HCT116 (cell line): ENCODE results near the gene CLASP1. TPM values are rescaled to one million over a fixed set of nuclear protein-coding genes. Genes with fewer than 3 reads are reported as not detected.

Experiments
- ATAC-seq: fragments of 200-7000 bp; cut with Tn5 transposase; 2 replicates; pipeline ENCODE4 v1.9.1; 2020; ENCODE audit warnings: mild to moderate bottlenecking, moderate library complexity
- BruUV-seq: library from RNA; stranded (reverse); fragments of 400-500 nt; replicated peaks from 2 replicates; lab custom pipeline; 2021; lab: Mats Ljungman, UMichigan
- CTCF ChIA-PET: fragments of 300-600 bp; sonication (Branson Sonifier 250); formaldehyde crosslinking; loops from one replicate; lab custom pipeline; 2021; ENCODE audit warnings: antibody characterized with exemption; lab: Charles Lee
- POLR2A ChIA-PET: fragments of 300-600, 350-600 bp; sonication (Branson Sonifier 250); formaldehyde crosslinking; loops from one replicate; lab custom pipeline; 2021; ENCODE audit warnings: antibody characterized with exemption; lab: Charles Lee
- RAD21 ChIA-PET, 2 experiments: fragments of 300-600 bp; sonication (Branson Sonifier 250); formaldehyde crosslinking; loops; one replicate each; lab custom pipeline; 2023; ENCODE audit warnings: low total read pairs in 2 of 2; ENCODE audit not compliant: uncharacterized antibody in 2 of 2, unreplicated experiment in 2 of 2, low non-redundant PET in 1 of 2; lab: Charles Lee
- DNase-seq: peaks from one replicate; pipeline ENCODE4 v3.0.0-alpha.2; 2010; ENCODE audit warnings: low read depth, low spot score
- H2AFZ ChIP-seq: fragments of 200-600 bp; shearing (Covaris generic), sonication (generic); 2 replicates; pipeline ENCODE4 v1.6.1; 2017; ENCODE audit warnings: low read depth, mixed run types, mixed read lengths, antibody characterized with exemption, low read length; ENCODE audit not compliant: poor library complexity, severe bottlenecking
- H3K27ac ChIP-seq: 2 replicates; pipeline ENCODE4 v1.5.1; 2012; ENCODE audit warnings: low read depth, low read length
- H3K27me3 ChIP-seq: fragments of 200-600 bp; sonication (generic); 2 replicates; pipeline ENCODE4 v1.6.1; 2016; ENCODE audit warnings: mixed run types, low read length, mixed read lengths; ENCODE audit not compliant: insufficient read depth
- H3K36me3 ChIP-seq, 2 experiments: fragments of 200-500 bp in 1 of 2; fragments of 200-600 bp in 1 of 2; sonication (Bioruptor generic) in 1 of 2; sonication (generic) in 1 of 2; 2 replicates each; pipeline versions ENCODE4 v1.5.1 to v1.6.1; 2014 to 2016; ENCODE audit warnings: low read length in 2 of 2, inconsistent platforms in 1 of 2, mixed read lengths in 1 of 2, mixed run types in 1 of 2; ENCODE audit not compliant: insufficient read depth in 2 of 2, control insufficient read depth in 1 of 2
- H3K4me1 ChIP-seq, 2 experiments: fragments of 200-600 bp in 1 of 2; sonication (generic) in 1 of 2; 2 replicates each; pipeline versions ENCODE4 v1.5.1 to v1.6.1; 2012 to 2017; ENCODE audit warnings: low read length in 2 of 2, inconsistent platforms in 1 of 2, mild to moderate bottlenecking in 1 of 2, mixed read lengths in 1 of 2, mixed run types in 1 of 2, moderate library complexity in 1 of 2; ENCODE audit not compliant: insufficient read depth in 2 of 2, control insufficient read depth in 1 of 2
- H3K4me2 ChIP-seq: fragments of 200-600 bp; sonication (generic); 2 replicates; pipeline ENCODE4 v1.6.1; 2017; ENCODE audit warnings: mixed run types, low read length, mixed read lengths
- H3K4me3 ChIP-seq, 2 experiments: fragments of 200-600 bp in 1 of 2; sonication (generic) in 1 of 2; replicated peaks in 1 of 2; 2 replicates each; pipeline ENCODE4 v1.5.1; 2011 to 2016; ENCODE audit warnings: low read length in 2 of 2, control low read depth in 1 of 2, low read depth in 1 of 2, mild to moderate bottlenecking in 1 of 2, mixed read lengths in 1 of 2, mixed run types in 1 of 2
- H3K79me2 ChIP-seq: fragments of 200-600 bp; sonication (generic); 2 replicates; pipeline ENCODE4 v1.6.1; 2017; ENCODE audit warnings: mild to moderate bottlenecking, mixed run types, low read length, moderate library complexity, mixed read lengths; ENCODE audit not compliant: insufficient read depth
- H3K9ac ChIP-seq: fragments of 200-600 bp; sonication (generic); 2 replicates; pipeline ENCODE4 v1.6.1; 2016; ENCODE audit warnings: low read length, mixed read lengths
- H3K9me2 ChIP-seq: fragments of 200-600 bp; sonication (generic), shearing (Covaris generic); 2 replicates; pipeline ENCODE4 v1.6.1; 2017; ENCODE audit warnings: mixed run types, mild to moderate bottlenecking, moderate library complexity; ENCODE audit not compliant: insufficient read depth
- H3K9me3 ChIP-seq, 2 experiments: fragments of 200-500 bp in 1 of 2; fragments of 200-600 bp in 1 of 2; sonication (Bioruptor generic) in 1 of 2; sonication (generic) in 1 of 2; 2 replicates each; pipeline ENCODE4 v1.6.1; 2014 to 2017; ENCODE audit warnings: low read length in 2 of 2, mixed read lengths in 2 of 2, inconsistent platforms in 1 of 2, low read depth in 1 of 2, mild to moderate bottlenecking in 1 of 2, mixed run types in 1 of 2, moderate library complexity in 1 of 2; ENCODE audit not compliant: control insufficient read depth in 1 of 2, insufficient read depth in 1 of 2
- H4K20me1 ChIP-seq: fragments of 200-600 bp; sonication (generic), shearing (Covaris generic); 2 replicates; pipeline ENCODE4 v1.6.1; 2017; ENCODE audit warnings: mixed run types, mild to moderate bottlenecking, moderate library complexity; ENCODE audit not compliant: insufficient read depth
- ELF1 ChIP-seq: IDR thresholded peaks from 2 replicates; pipeline ENCODE4 v1.6.1; 2012; ENCODE audit warnings: low read depth, borderline replicate concordance
- EZH2 ChIP-seq: fragments of 200-600 bp; sonication (generic); IDR thresholded peaks from 2 replicates; pipeline ENCODE4 v1.6.1; 2017; ENCODE audit warnings: antibody characterized with exemption, mixed run types
- EZH2phosphoT487 ChIP-seq: fragments of 200-600 bp; IDR thresholded peaks from 2 replicates; pipeline ENCODE4 v1.6.1; 2018; ENCODE audit warnings: antibody characterized with exemption, borderline replicate concordance
- SP1 ChIP-seq: IDR thresholded peaks from 2 replicates; pipeline ENCODE4 v1.6.1; 2012; ENCODE audit warnings: low read depth
- SRF ChIP-seq: IDR thresholded peaks from 2 replicates; pipeline ENCODE4 v1.6.1; 2012; ENCODE audit warnings: low read depth
- TCF7L2 ChIP-seq: IDR thresholded peaks from 2 replicates; pipeline ENCODE4 v1.7.0; 2011; ENCODE audit warnings: borderline replicate concordance, inconsistent platforms; ENCODE audit not compliant: insufficient read depth, insufficient read length; ENCODE audit errors: extremely low read depth
- ZFX ChIP-seq: fragments of 450-650 bp; IDR thresholded peaks from 2 replicates; pipeline ENCODE4 v1.6.1; 2017
- intact Hi-C: fragments of 100-400 bp; cut with micrococcal nuclease; formaldehyde crosslinking; loops from 2 replicates; pipeline ENCODE4 v1.10.0; 2022
- total RNA-seq: library from RNA; stranded (reverse); gene quantifications from one replicate; pipeline ENCODE4 v1.2.1, GENCODE V29; 2021; ENCODE audit not compliant: unreplicated experiment
- TF ChIP-seq, protein P1 (sequence below): IDR thresholded peaks from 2 replicates; pipeline ENCODE4 v1.6.1; 2012
- TF ChIP-seq, protein P2 (sequence below): IDR thresholded peaks from 2 replicates; pipeline ENCODE4 v1.6.1; 2012; ENCODE audit warnings: low read depth

Gene CLASP1
- total RNA-seq, 1 experiment from 2014 or later = 41.9 TPM

DNA sequence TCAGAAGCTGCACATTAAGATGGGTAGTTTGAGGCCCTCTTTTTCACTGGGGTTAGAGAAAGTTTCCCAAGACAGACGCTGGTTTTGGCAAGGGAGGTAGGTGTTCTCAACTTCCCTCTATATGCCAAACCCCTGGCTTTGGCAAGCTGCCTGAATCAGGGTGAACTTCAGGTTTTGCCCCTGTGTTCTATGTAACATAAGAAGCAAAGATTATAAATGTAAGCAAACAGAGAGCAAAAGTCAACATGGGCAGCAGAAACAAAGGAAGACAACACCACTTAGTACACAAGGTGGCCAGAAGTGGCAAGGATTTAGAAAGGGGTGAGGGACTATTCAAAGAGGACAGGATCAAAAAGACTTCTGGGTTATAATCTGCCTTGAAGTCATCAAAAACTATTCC is 293.8 kb downstream of the CLASP1 start:
- no TSS peak for BruUV-seq
- Histone ChIP-seq H3K27me3 (no peaks in the 10 kb centered on the region), H3K27ac (no peak overlapping the region), H3K9me2 (no peaks in the 10 kb centered on the region), H3K4me1 (peaks cover 0 to 2% of the 10 kb centered on the region in 2 experiments; a peak in 1 of 4 replicates), H3K79me2 (no peaks in the 10 kb centered on the region), H3K4me3 (no peak overlapping the region), H3K36me3 (peaks cover 0 to 6% of the 10 kb centered on the region in 2 experiments; a peak in 1 of 4 replicates), H2AFZ (no peak overlapping the region), H4K20me1 (peaks cover 4% of the 10 kb centered on the region; the same call in 1 of the 2 replicates), H3K9ac (no peak overlapping the region), H3K9me3 (no peaks in the 10 kb centered on the region), H3K4me2 (no peak overlapping the region)
- ChIA-PET CTCF (interaction anchor here (0.6 to 6.3 kb wide), 23 partner anchors 8 to 280 kb away, joined by 3 to 99 read pairs (median 5); no protein-coding TSS in a partner anchor), RAD21 (interaction anchor here (0.6 to 3.4 kb wide), 5 partner anchors 226 to 260 kb away, joined by 3 to 14 read pairs (median 12); no protein-coding TSS in a partner anchor), POLR2A (interaction anchor here (1.3 to 2.1 kb wide), 2 partner anchors 227 to 280 kb away, joined by 7 to 9 read pairs; no protein-coding TSS in a partner anchor)
- no peak for DNase-seq
- TF ChIP-seq ZFX (no peak), EZH2phosphoT487 (no peak), EZH2 (no peak), SRF (no peak), SP1 (no peak), TCF7L2 (no peak), ELF1 (no peak)
- TF ChIP-seq, protein P1, sequence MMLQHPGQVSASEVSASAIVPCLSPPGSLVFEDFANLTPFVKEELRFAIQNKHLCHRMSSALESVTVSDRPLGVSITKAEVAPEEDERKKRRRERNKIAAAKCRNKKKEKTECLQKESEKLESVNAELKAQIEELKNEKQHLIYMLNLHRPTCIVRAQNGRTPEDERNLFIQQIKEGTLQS = no peak
- TF ChIP-seq, protein P2, sequence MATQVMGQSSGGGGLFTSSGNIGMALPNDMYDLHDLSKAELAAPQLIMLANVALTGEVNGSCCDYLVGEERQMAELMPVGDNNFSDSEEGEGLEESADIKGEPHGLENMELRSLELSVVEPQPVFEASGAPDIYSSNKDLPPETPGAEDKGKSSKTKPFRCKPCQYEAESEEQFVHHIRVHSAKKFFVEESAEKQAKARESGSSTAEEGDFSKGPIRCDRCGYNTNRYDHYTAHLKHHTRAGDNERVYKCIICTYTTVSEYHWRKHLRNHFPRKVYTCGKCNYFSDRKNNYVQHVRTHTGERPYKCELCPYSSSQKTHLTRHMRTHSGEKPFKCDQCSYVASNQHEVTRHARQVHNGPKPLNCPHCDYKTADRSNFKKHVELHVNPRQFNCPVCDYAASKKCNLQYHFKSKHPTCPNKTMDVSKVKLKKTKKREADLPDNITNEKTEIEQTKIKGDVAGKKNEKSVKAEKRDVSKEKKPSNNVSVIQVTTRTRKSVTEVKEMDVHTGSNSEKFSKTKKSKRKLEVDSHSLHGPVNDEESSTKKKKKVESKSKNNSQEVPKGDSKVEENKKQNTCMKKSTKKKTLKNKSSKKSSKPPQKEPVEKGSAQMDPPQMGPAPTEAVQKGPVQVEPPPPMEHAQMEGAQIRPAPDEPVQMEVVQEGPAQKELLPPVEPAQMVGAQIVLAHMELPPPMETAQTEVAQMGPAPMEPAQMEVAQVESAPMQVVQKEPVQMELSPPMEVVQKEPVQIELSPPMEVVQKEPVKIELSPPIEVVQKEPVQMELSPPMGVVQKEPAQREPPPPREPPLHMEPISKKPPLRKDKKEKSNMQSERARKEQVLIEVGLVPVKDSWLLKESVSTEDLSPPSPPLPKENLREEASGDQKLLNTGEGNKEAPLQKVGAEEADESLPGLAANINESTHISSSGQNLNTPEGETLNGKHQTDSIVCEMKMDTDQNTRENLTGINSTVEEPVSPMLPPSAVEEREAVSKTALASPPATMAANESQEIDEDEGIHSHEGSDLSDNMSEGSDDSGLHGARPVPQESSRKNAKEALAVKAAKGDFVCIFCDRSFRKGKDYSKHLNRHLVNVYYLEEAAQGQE = no peak
- ATAC-seq = no peak
- intact Hi-C loops = loop anchor here (5.0 kb wide), 1 partner anchor 658 kb away; no protein-coding TSS in a partner anchor
